Measurements from ENCODE around the gene C9.

DNA sequence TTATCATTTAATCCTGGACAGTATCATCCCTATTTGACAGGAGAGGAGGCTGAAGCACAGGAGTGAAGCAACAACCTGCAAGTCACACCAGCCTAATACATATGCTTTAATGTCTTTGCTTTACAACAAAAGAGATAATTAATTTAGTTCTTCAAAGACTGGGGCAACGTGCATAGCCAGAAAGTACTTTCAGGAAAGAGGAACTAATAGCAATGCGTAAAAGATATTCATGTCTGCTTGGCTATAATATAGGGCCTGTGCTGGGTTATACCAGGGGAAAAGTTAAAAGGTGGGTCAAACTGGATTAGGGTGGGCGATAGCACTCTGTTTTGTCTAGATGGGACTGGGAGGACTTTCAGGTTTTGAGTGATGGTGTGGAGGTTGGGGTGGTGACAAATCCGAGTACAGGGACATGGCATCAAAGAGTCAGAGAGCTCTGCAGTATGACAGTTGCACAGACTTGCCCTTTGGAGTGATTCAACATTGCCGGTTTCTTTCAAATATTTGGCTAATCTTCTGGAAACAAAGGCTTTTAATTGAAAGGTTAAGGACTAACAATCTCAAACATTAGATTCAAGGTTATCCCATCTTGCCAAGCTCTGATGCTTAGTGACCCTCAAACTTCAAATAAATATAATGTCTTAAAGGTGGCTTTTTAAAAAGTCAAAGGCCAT, 48.6 kb upstream of the C9 start:
- TF ChIP-seq YY1 (IDR thresholded peaks at IDR 0.05; ENCODE audit: insufficient read depth, insufficient read length) = no peak
- TF ChIP-seq SUZ12 (IDR thresholded peaks at IDR 0.05; ENCODE audit: extremely low read depth, insufficient read depth, insufficient read length) = no peak
